GM13976 (cell line): ENCODE measurements around the gene TEX26.

Experiments
- DNase-seq: peaks from one replicate; pipeline ENCODE4 v3.0.0; 2012; ENCODE audit warnings: low spot score
- CTCF ChIP-seq: IDR thresholded peaks from 2 replicates; pipeline ENCODE4 v1.5.1; 2012; ENCODE audit warnings: borderline replicate concordance, mild to moderate bottlenecking; ENCODE audit not compliant: insufficient read depth; ENCODE audit errors: extremely low read depth, missing control alignments, control extremely low read depth
- in situ Hi-C: fragments of 300-500 bp; cut with MboI; formaldehyde crosslinking; loops from one replicate; pipeline ENCODE4 v1.12.0; 2022; ENCODE audit warnings: low sequenced_read_pairs, mixed read lengths, inconsistent platforms; ENCODE audit not compliant: unreplicated experiment

The TEX26 gene

GRCh38 chr13:30957258-30957943 lies 24.9 kb downstream of the TEX26 start:
- in situ Hi-C loops = no loop called here
- DNase-seq = no peak
- no peak for TF ChIP-seq CTCF

- TF ChIP-seq CTCF = no peak
- in situ Hi-C loops = no loop called here
- no peak for DNase-seq
Measured at GRCh38 chr13:30959678-30960077, 27.2 kb downstream of the TEX26 start.

- no peak for DNase-seq
- in situ Hi-C loops = no loop called here
- TF ChIP-seq CTCF = no peak
Measured at GRCh38 chr13:30963791-30964190, 31.3 kb downstream of the TEX26 start.

GRCh38 chr13:30965380-30965779 lies 32.9 kb downstream of the TEX26 start:
- in situ Hi-C loops = no loop called here
- no peak for TF ChIP-seq CTCF
- DNase-seq = no peak

- DNase-seq = no peak
- in situ Hi-C loops = no loop called here
- no peak for TF ChIP-seq CTCF
Measured at GRCh38 chr13:30966101-30966500, 33.6 kb downstream of the TEX26 start.

GRCh38 chr13:30968846-30969245 lies 36.4 kb downstream of the TEX26 start:
- no peak for DNase-seq
- in situ Hi-C loops = no loop called here
- TF ChIP-seq CTCF = no peak
